Measurements from ENCODE around the gene NOX5. TPM values are rescaled to one million over a fixed set of nuclear protein-coding genes. Genes with fewer than 3 reads are reported as not detected.

The NOX5 gene
- total RNA-seq, 1 donor from 2014 or later = not detected

- H3K27me3 Mint-ChIP-seq = peaks cover 39% of the 10 kb centered on the region
- no peaks in the 10 kb centered on the region for H3K9me3 Mint-ChIP-seq (ENCODE audit: low read depth)
- no peak overlapping the region for H3K4me3 Mint-ChIP-seq (ENCODE audit: low read depth)
- no peak for DNase-seq (ENCODE audit: low spot score, unreplicated experiment)
- no peak overlapping the region for H3K27ac Mint-ChIP-seq
- no peak for TF ChIP-seq CTCF (IDR thresholded peaks at IDR 0.05; ENCODE audit: unreplicated experiment)
- no peaks in the 10 kb centered on the region for H3K4me1 Mint-ChIP-seq (ENCODE audit: low read depth)
- no peaks in the 10 kb centered on the region for H3K36me3 Mint-ChIP-seq (ENCODE audit: insufficient read depth)
These were observed 28.0 kb downstream of the NOX5 start for GRCh38 chr15:69042531-69042930.

- H3K4me3 Mint-ChIP-seq (ENCODE audit: low read depth) = no peak overlapping the region
- H3K4me1 Mint-ChIP-seq (ENCODE audit: low read depth) = no peaks in the 10 kb centered on the region
- TF ChIP-seq CTCF (IDR thresholded peaks at IDR 0.05; ENCODE audit: unreplicated experiment) = peak; percentile 37
- no peak for DNase-seq (ENCODE audit: low spot score, unreplicated experiment)
- H3K27ac Mint-ChIP-seq = no peak overlapping the region
- no peaks in the 10 kb centered on the region for H3K9me3 Mint-ChIP-seq (ENCODE audit: low read depth)
- no peaks in the 10 kb centered on the region for H3K36me3 Mint-ChIP-seq (ENCODE audit: insufficient read depth)
- H3K27me3 Mint-ChIP-seq = peaks cover 29% of the 10 kb centered on the region
These were observed 31.3 kb downstream of the NOX5 start for GRCh38 chr15:69045802-69046201.

GRCh38 chr15:69046781-69047180, 32.3 kb downstream of the NOX5 start:
- Mint-ChIP-seq H3K27me3 (peaks cover 36% of the 10 kb centered on the region), H3K27ac (no peak overlapping the region), H3K4me3 (ENCODE audit: low read depth) (no peak overlapping the region), H3K36me3 (ENCODE audit: insufficient read depth) (no peaks in the 10 kb centered on the region), H3K9me3 (ENCODE audit: low read depth) (no peaks in the 10 kb centered on the region), H3K4me1 (ENCODE audit: low read depth) (no peaks in the 10 kb centered on the region)
- DNase-seq (ENCODE audit: low spot score, unreplicated experiment) = no peak
- TF ChIP-seq CTCF (IDR thresholded peaks at IDR 0.05; ENCODE audit: unreplicated experiment) = no peak

GRCh38 chr15:69049976-69050375, 35.5 kb downstream of the NOX5 start:
- Mint-ChIP-seq H3K27ac (no peak overlapping the region), H3K9me3 (ENCODE audit: low read depth) (no peaks in the 10 kb centered on the region), H3K27me3 (peaks cover 42% of the 10 kb centered on the region), H3K4me3 (ENCODE audit: low read depth) (no peak overlapping the region), H3K4me1 (ENCODE audit: low read depth) (peaks cover 7% of the 10 kb centered on the region), H3K36me3 (ENCODE audit: insufficient read depth) (no peaks in the 10 kb centered on the region)
- TF ChIP-seq CTCF (IDR thresholded peaks at IDR 0.05; ENCODE audit: unreplicated experiment) = no peak
- DNase-seq (ENCODE audit: low spot score, unreplicated experiment) = no peak

GRCh38 chr15:69055251-69055650, 40.8 kb downstream of the NOX5 start:
- H3K4me3 Mint-ChIP-seq (ENCODE audit: low read depth) = no peak overlapping the region

More at GRCh38 chr15:69055251-69055650, 40.8 kb downstream of the NOX5 start:
- no peaks in the 10 kb centered on the region for H3K36me3 Mint-ChIP-seq (ENCODE audit: insufficient read depth)
- TF ChIP-seq CTCF (IDR thresholded peaks at IDR 0.05; ENCODE audit: unreplicated experiment) = no peak
- no peak for DNase-seq (ENCODE audit: low spot score, unreplicated experiment)
- no peak overlapping the region for H3K27ac Mint-ChIP-seq
- peaks cover 45% of the 10 kb centered on the region for H3K27me3 Mint-ChIP-seq
- peaks cover 8% of the 10 kb centered on the region for H3K4me1 Mint-ChIP-seq (ENCODE audit: low read depth)
- no peaks in the 10 kb centered on the region for H3K9me3 Mint-ChIP-seq (ENCODE audit: low read depth)
